ENCODE data around the gene TSTD1. TPM values are rescaled to one million over a fixed set of nuclear protein-coding genes. Genes with fewer than 3 reads are reported as not detected.
"Not testable (repeated sequence)": the region's sequence is repeated elsewhere in the genome, so short reads cannot be mapped to it uniquely, and the experiment has no call there.

TSTD1 gene
- total RNA-seq, 2 experiments from 2014 or later = 70.8 to 78.7 TPM

DNA sequence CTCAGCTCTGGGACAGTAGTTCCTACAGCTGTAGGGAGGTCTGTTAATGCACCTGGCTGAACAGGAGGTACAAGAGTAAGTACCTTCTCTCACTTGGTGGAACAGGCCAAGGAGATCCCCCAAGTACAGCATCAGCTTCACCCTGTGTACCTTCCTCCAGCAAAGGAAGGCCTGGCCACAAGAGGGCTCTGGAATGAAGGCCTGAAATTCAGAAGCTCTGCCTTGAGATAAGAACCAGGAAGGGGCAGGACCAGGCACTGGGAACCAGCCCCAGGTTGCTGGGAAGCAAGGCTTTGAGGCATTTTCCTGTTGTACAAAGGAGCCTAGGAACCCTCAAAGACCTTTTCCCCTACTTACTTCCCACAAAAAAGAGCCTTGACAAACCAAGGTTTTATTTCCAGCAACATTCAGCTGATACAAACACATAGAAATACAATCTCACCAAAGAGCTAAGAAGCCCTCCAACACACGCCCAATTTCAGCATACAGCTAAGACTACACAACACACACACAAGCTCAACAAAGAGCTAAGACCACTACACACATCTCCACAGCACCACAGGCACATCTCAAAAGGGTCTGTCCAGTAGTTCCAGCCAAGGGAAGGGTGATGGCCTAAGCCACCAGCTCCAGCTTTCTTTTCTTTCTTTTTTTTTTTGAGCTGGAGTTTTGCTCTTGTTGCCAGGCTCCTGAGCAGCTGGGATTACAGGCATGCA is 41.3 kb downstream of the TSTD1 start:
- DNase-seq (peak; percentile 72), ATAC-seq (peak; percentile 84)
- TF ChIP-seq CTCF (IDR thresholded peaks at IDR 0.05) = peak; percentile 57
- intact Hi-C loops (cut with micrococcal nuclease) = loop anchor here (5.0 kb wide), 1 partner anchor 100 kb away; the partner anchor contains the start of gene KLHDC9
- H3K27me3 Mint-ChIP-seq = no peaks in the 10 kb centered on the region
- H3K4me1 Mint-ChIP-seq (ENCODE audit: low read depth) = peaks cover 21% of the 10 kb centered on the region
- H3K4me3 Mint-ChIP-seq = no peak overlapping the region
- H3K27ac Mint-ChIP-seq = peak overlapping the region; percentile 73
- no peaks in the 10 kb centered on the region for H3K9me3 Mint-ChIP-seq
- peaks cover 8% of the 10 kb centered on the region for H3K36me3 Mint-ChIP-seq (ENCODE audit: low read depth)
- ChIA-PET POLR2A (interaction anchor here (0.8 to 3.1 kb wide), 7 partner anchors 14 to 235 kb away, joined by 3 to 19 read pairs (median 4); partner anchors contain the start of gene KLHDC9), CTCF (interaction anchor here (0.7 to 5.3 kb wide), 42 partner anchors 7 to 385 kb away, joined by 3 to 65 read pairs (median 4); partner anchors contain the start of genes ARHGAP30, DEDD, F11R and KLHDC9)

GRCh38 chr1:160996178-160996577 is 42.6 kb downstream of the TSTD1 start:
- no peak for ATAC-seq
- H3K36me3 Mint-ChIP-seq (ENCODE audit: low read depth) = peaks cover 8% of the 10 kb centered on the region
- peaks cover 21% of the 10 kb centered on the region for H3K4me1 Mint-ChIP-seq (ENCODE audit: low read depth)
- intact Hi-C loops (cut with micrococcal nuclease) = loop anchor here (5.0 kb wide), 1 partner anchor 101 kb away; the partner anchor contains the start of gene KLHDC9
- H3K27me3 Mint-ChIP-seq = no peaks in the 10 kb centered on the region
- DNase-seq = no peak
- no peaks in the 10 kb centered on the region for H3K9me3 Mint-ChIP-seq
- no peak for TF ChIP-seq CTCF (IDR thresholded peaks at IDR 0.05)
- no peak overlapping the region for H3K4me3 Mint-ChIP-seq
- ChIA-PET CTCF (interaction anchor here (0.9 to 5.3 kb wide), 11 partner anchors 8 to 161 kb away, joined by 3 to 65 read pairs (median 13); partner anchors contain the start of genes ARHGAP30, F11R, ITLN2 and KLHDC9), POLR2A (no interaction called here)
- H3K27ac Mint-ChIP-seq = peak overlapping the region; percentile 37

- intact Hi-C loops (cut with micrococcal nuclease) = no loop called here
- no peaks in the 10 kb centered on the region for H3K36me3 Mint-ChIP-seq (ENCODE audit: low read depth)
- ATAC-seq (peak; percentile 37), DNase-seq (no peak)
- H3K9me3 Mint-ChIP-seq = no peaks in the 10 kb centered on the region
- ChIA-PET CTCF (interaction anchor here (1.0 to 1.4 kb wide), 5 partner anchors 50 to 216 kb away, joined by 3 to 4 read pairs (median 3); no protein-coding TSS in a partner anchor), POLR2A (no interaction called here)
- H3K4me3 Mint-ChIP-seq = no peak overlapping the region
- H3K27ac Mint-ChIP-seq = no peak overlapping the region
- no peaks in the 10 kb centered on the region for H3K27me3 Mint-ChIP-seq
- H3K4me1 Mint-ChIP-seq (ENCODE audit: low read depth) = peaks cover 22% of the 10 kb centered on the region
- no peak for TF ChIP-seq CTCF (IDR thresholded peaks at IDR 0.05)
These were observed 45.1 kb downstream of the TSTD1 start for GRCh38 chr1:160993544-160994193.

GRCh38 chr1:160992036-160992435 is 46.7 kb downstream of the TSTD1 start:
- H3K36me3 Mint-ChIP-seq (ENCODE audit: low read depth); H3K4me3 Mint-ChIP-seq; H3K27ac Mint-ChIP-seq; DNase-seq; intact Hi-C loops (cut with micrococcal nuclease); ATAC-seq; H3K27me3 Mint-ChIP-seq; POLR2A ChIA-PET; H3K9me3 Mint-ChIP-seq: not testable (repeated sequence)
- peaks cover 15% of the 10 kb centered on the region for H3K4me1 Mint-ChIP-seq (ENCODE audit: low read depth)
- CTCF ChIA-PET = interaction anchor here (0.8 to 1.7 kb wide), 3 partner anchors 13 to 80 kb away, joined by 3 to 4 read pairs (median 3); partner anchors contain the start of gene USF1

Other genes with a start within 250 kb of the TSTD1 start
- 10 to 100 TPM; 19.1 to 19.5 TPM for gene LY9, start 242.8 kb downstream of the TSTD1 start, total RNA-seq
- 1 to 10 TPM; 1.4 to 1.8 TPM for gene CD244, start 176.1 kb downstream of the TSTD1 start, total RNA-seq
- not detected for gene ITLN1, start 153.8 kb downstream of the TSTD1 start, total RNA-seq
- not detected for gene ITLN2, start 84.2 kb downstream of the TSTD1 start, total RNA-seq
- gene F11R, start 17.8 kb downstream of the TSTD1 start, total RNA-seq = 10 to 100 TPM; 19.0 to 20.9 TPM
- gene USF1, start 7.0 kb upstream of the TSTD1 start, total RNA-seq = 10 to 100 TPM; 50.0 to 52.1 TPM
- gene ARHGAP30, start 30.9 kb upstream of the TSTD1 start, total RNA-seq = 100 to 1,000 TPM; 174 to 175 TPM
- not detected for gene NECTIN4, start 50.6 kb upstream of the TSTD1 start, total RNA-seq
- under 1 TPM in 1 of 2 experiments, not detected in 1; 0.43 TPM for gene KLHDC9, start 59.4 kb upstream of the TSTD1 start, total RNA-seq
- 100 to 1,000 TPM; 137 to 144 TPM for gene PFDN2, start 79.1 kb upstream of the TSTD1 start, total RNA-seq
- 10 to 100 TPM; 38.5 to 40.0 TPM for gene NIT1, start 79.1 kb upstream of the TSTD1 start, total RNA-seq
- gene DEDD, start 93.7 kb upstream of the TSTD1 start, total RNA-seq = 10 to 100 TPM; 30.4 to 37.0 TPM
- gene UFC1, start 115.0 kb upstream of the TSTD1 start, total RNA-seq = 10 to 100 TPM; 81.2 to 84.1 TPM
- gene USP21, start 120.5 kb upstream of the TSTD1 start, total RNA-seq = 10 to 100 TPM; 24.4 to 26.7 TPM
- 10 to 100 TPM; 24.4 to 24.9 TPM for gene PPOX, start 127.5 kb upstream of the TSTD1 start, total RNA-seq
- gene B4GALT3, start 138.5 kb upstream of the TSTD1 start, total RNA-seq = 10 to 100 TPM; 39.9 to 40.8 TPM
- 1 to 10 TPM; 1.1 to 1.8 TPM for gene ADAMTS4, start 160.1 kb upstream of the TSTD1 start, total RNA-seq
- gene NDUFS2, start 163.4 kb upstream of the TSTD1 start, total RNA-seq = 10 to 100 TPM; 85.9 to 97.1 TPM
- under 1 TPM; 0.60 to 0.81 TPM for gene FCER1G, start 176.3 kb upstream of the TSTD1 start, total RNA-seq
- not detected for gene APOA2, start 184.7 kb upstream of the TSTD1 start, total RNA-seq
- 10 to 100 TPM; 11.6 to 12.1 TPM for gene TOMM40L, start 187.1 kb upstream of the TSTD1 start, total RNA-seq
- not detected for gene NR1I3, start 199.2 kb upstream of the TSTD1 start, total RNA-seq
- under 1 TPM in 1 of 2 experiments, not detected in 1; 0.18 TPM for gene PCP4L1, start 219.8 kb upstream of the TSTD1 start, total RNA-seq